Measurements from ENCODE around the gene NPY2R.

GRCh38 chr4:155252327-155252726, 43.9 kb downstream of the NPY2R start:
- TF ChIP-seq JUN (CRISPR knock-in tag; IDR thresholded peaks at IDR 0.05) (no peak), ZBTB3 (CRISPR knock-in tag; IDR thresholded peaks at IDR 0.05; ENCODE audit: borderline replicate concordance, low read depth) (no peak), CBX1 (IDR thresholded peaks at IDR 0.05; ENCODE audit: low read depth) (no peak)
